22Rv1 (cell line): ENCODE measurements around the gene SPIC.

Experiments
- CTCF ChIP-seq: fragments of 450-650 bp; IDR thresholded peaks from 2 replicates; pipeline ENCODE4 v1.5.1; 2017; ENCODE audit warnings: mild to moderate bottlenecking
- ZFX ChIP-seq: fragments of 450-650 bp; IDR thresholded peaks from 2 replicates; pipeline ENCODE4 v1.6.1; 2017; ENCODE audit warnings: antibody characterized with exemption, borderline replicate concordance

- no peak for TF ChIP-seq CTCF
- TF ChIP-seq ZFX = no peak
These were observed 4.2 kb upstream of the SPIC start for GRCh38 chr12:101470939-101471338.
